SU-DHL-6 (cell line): ENCODE results near the gene PDIK1L.

ENCODE experiments used
- H2AFZ ChIP-seq: fragments of 200-600 bp; sonication (generic); 2 replicates; pipeline ENCODE4 v1.6.1; 2014; ENCODE audit warnings: low read depth, mild to moderate bottlenecking, moderate library complexity, mixed read lengths, antibody characterized with exemption, low read length; ENCODE audit not compliant: severe bottlenecking
- H3F3A ChIP-seq: fragments of 200-600 bp; shearing (Covaris generic); 2 replicates; pipeline ENCODE4 v1.6.0; 2016; ENCODE audit warnings: antibody characterized with exemption, mild to moderate bottlenecking; ENCODE audit not compliant: insufficient read depth
- H3K27ac ChIP-seq: fragments of 200-600 bp; sonication (generic); 2 replicates; pipeline ENCODE4 v1.5.1; 2016; ENCODE audit warnings: low read depth, mild to moderate bottlenecking, low read length, moderate library complexity, mixed read lengths
- H3K27me3 ChIP-seq: fragments of 200-600 bp; sonication (generic), shearing (Covaris generic); 2 replicates; pipeline ENCODE4 v1.6.0; 2014; ENCODE audit warnings: mild to moderate bottlenecking, low read length
- H3K36me3 ChIP-seq: fragments of 200-600 bp; sonication (generic); 2 replicates; pipeline ENCODE4 v1.6.1; 2014; ENCODE audit warnings: mild to moderate bottlenecking, low read length, mixed read lengths
- H3K4me2 ChIP-seq: fragments of 300-600, 200-600 bp; shearing (Covaris generic), sonication (generic); 2 replicates; pipeline ENCODE4 v1.6.0; 2014; ENCODE audit warnings: low read length, low read depth, mild to moderate bottlenecking; ENCODE audit not compliant: poor library complexity, severe bottlenecking
- H3K4me3 ChIP-seq: fragments of 200-600 bp; sonication (generic); 2 replicates; pipeline ENCODE4 v1.5.1; 2014; ENCODE audit warnings: antibody characterized with exemption, low read length, mild to moderate bottlenecking, mixed read lengths; ENCODE audit not compliant: insufficient read depth, poor library complexity, severe bottlenecking
- H3K79me2 ChIP-seq: fragments of 200-600 bp; sonication (generic); 2 replicates; pipeline ENCODE4 v1.6.1; 2014; ENCODE audit warnings: mild to moderate bottlenecking, low read length, moderate library complexity; ENCODE audit not compliant: insufficient read depth
- H3K9ac ChIP-seq: fragments of 200-600 bp; sonication (generic); 2 replicates; pipeline ENCODE4 v1.7.0; 2014; ENCODE audit warnings: mild to moderate bottlenecking, low read length
- H3K9me2 ChIP-seq: fragments of 200-600 bp; sonication (generic); replicated peaks from 2 replicates; pipeline ENCODE4 v1.6.1; 2014; ENCODE audit warnings: low read length; ENCODE audit not compliant: insufficient read depth
- H3K9me3 ChIP-seq: fragments of 200-600 bp; sonication (generic); 2 replicates; pipeline ENCODE4 v1.6.1; 2014; ENCODE audit warnings: low read length, mixed read lengths; ENCODE audit not compliant: insufficient read depth
- H4K20me1 ChIP-seq: fragments of 200-600 bp; sonication (generic); 2 replicates; pipeline ENCODE4 v1.6.1; 2014; ENCODE audit warnings: low read depth, mild to moderate bottlenecking, antibody characterized with exemption, low read length, moderate library complexity, mixed read lengths
- CTCF ChIP-seq: fragments of 200-600 bp; sonication (generic); IDR thresholded peaks from one replicate; pipeline ENCODE4 v1.5.1; 2017; ENCODE audit warnings: antibody characterized with exemption, mild to moderate bottlenecking, low read length, moderate library complexity; ENCODE audit not compliant: insufficient read depth, poor library complexity, severe bottlenecking
- EZH2phosphoT487 ChIP-seq: fragments of 200-600 bp; sonication (generic), shearing (Covaris generic); conservative IDR thresholded peaks from 2 replicates; pipeline ENCODE4 v1.6.1; 2018; ENCODE audit warnings: mild to moderate bottlenecking, antibody characterized with exemption, low read length, moderate library complexity, mixed read lengths

Gene PDIK1L

GRCh38 chr1:26171084-26172072 is 59.8 kb downstream of the PDIK1L start, which contains the start of gene ZNF593OS:
Gene ZNF593OS, minus strand, starts transcription at chr1:26171832. Its CDS starts 171 bp downstream, at chr1:26171661.
- no peak within 1 kb of the TSS for H2AFZ ChIP-seq
- H3K9me3 ChIP-seq = no peaks in the 10 kb centered on the region
- peaks cover 11% of the 10 kb centered on the region for H3K79me2 ChIP-seq
- peak within 1 kb of the TSS; percentile 99 for H3K9ac ChIP-seq
- H3K27ac ChIP-seq = no peak within 1 kb of the TSS
- 0 out of 2 replicates have a peak, but pooled peaks cover 6% of the 10 kb centered on the region for H3F3A ChIP-seq
- peak within 1 kb of the TSS; percentile 84 for H3K4me2 ChIP-seq
- TF ChIP-seq CTCF (no peak), EZH2phosphoT487 (no peak)
- peak within 1 kb of the TSS; percentile 98 for H3K4me3 ChIP-seq
- H3K9me2 ChIP-seq = no peaks in the 10 kb centered on the region
- no peaks in the 10 kb centered on the region for H3K27me3 ChIP-seq
- no peaks in the 10 kb centered on the region for H3K36me3 ChIP-seq
- H4K20me1 ChIP-seq = no peaks in the 10 kb centered on the region
